GM23338 (cell line): Measurements from ENCODE around the gene HTT-AS. TPM values are rescaled to one million over a fixed set of nuclear protein-coding genes. Genes with fewer than 3 reads are reported as not detected.
A peak's percentile ranks its signal among the peaks of the same experiment; 100 is the strongest.

Experiments
- ATAC-seq: fragments of 200-7000 bp; cut with Tn5 transposase; 3 replicates; pipeline ENCODE4 v1.9.1; 2020
- DNase-seq: peaks from one replicate; pipeline ENCODE4 v3.0.0-alpha.2; 2015; ENCODE audit warnings: low spot score
- H2AFZ ChIP-seq: fragments of 200-600 bp; sonication (generic); 2 replicates; pipeline ENCODE4 v1.8.0; 2016; ENCODE audit warnings: antibody characterized with exemption, mild to moderate bottlenecking, moderate library complexity
- H3F3A ChIP-seq: fragments of 200-600 bp; sonication (generic); replicated peaks from 2 replicates; pipeline ENCODE4 v1.8.0; 2017; ENCODE audit warnings: antibody characterized with exemption, mixed run types, low read depth
- H3K27ac ChIP-seq: fragments of 200-600 bp; sonication (generic); 2 replicates; pipeline ENCODE4 v1.6.1; 2016; ENCODE audit warnings: low read depth
- H3K27me3 ChIP-seq: fragments of 200-600 bp; sonication (generic); 2 replicates; pipeline ENCODE4 v1.8.0; 2016; ENCODE audit warnings: mild to moderate bottlenecking, mixed run types, moderate library complexity; ENCODE audit not compliant: insufficient read depth
- H3K36me3 ChIP-seq: fragments of 200-600 bp; sonication (generic); 2 replicates; pipeline ENCODE4 v1.8.0; 2016; ENCODE audit warnings: mild to moderate bottlenecking; ENCODE audit not compliant: insufficient read depth
- H3K4me1 ChIP-seq: fragments of 200-600 bp; sonication (generic); 2 replicates; pipeline ENCODE4 v1.8.0; 2016; ENCODE audit warnings: mild to moderate bottlenecking, moderate library complexity; ENCODE audit not compliant: insufficient read depth
- H3K4me2 ChIP-seq: fragments of 200-600 bp; sonication (generic); 2 replicates; pipeline ENCODE4 v1.7.1; 2017; ENCODE audit warnings: mixed run types
- H3K4me3 ChIP-seq: fragments of 200-600 bp; sonication (generic); 2 replicates; pipeline ENCODE4 v1.6.1; 2016; ENCODE audit warnings: mixed run types
- H3K79me2 ChIP-seq: fragments of 200-600 bp; sonication (generic); replicated peaks from 2 replicates; pipeline ENCODE4 v1.8.0; 2017; ENCODE audit warnings: mild to moderate bottlenecking; ENCODE audit not compliant: insufficient read depth
- H3K9me2 ChIP-seq: fragments of 200-600 bp; sonication (generic); 2 replicates; pipeline ENCODE4 v1.8.0; 2017; ENCODE audit not compliant: insufficient read depth
- H4K20me1 ChIP-seq: fragments of 200-600 bp; sonication (generic); replicated peaks from 2 replicates; pipeline ENCODE4 v1.8.0; 2017; ENCODE audit warnings: mild to moderate bottlenecking; ENCODE audit not compliant: insufficient read depth
- H3K27ac Mint-ChIP-seq: 2 replicates; pipeline ENCODE4 v1.8.0; 2020; ENCODE audit warnings: inconsistent platforms, mild to moderate bottlenecking, moderate library complexity, mixed read lengths
- H3K27me3 Mint-ChIP-seq: 3 replicates; pipeline ENCODE4 v1.8.0; 2022; ENCODE audit warnings: low read depth, mild to moderate bottlenecking, moderate library complexity, mixed read lengths, inconsistent platforms; ENCODE audit not compliant: insufficient read depth, poor library complexity
- H3K36me3 Mint-ChIP-seq: 3 replicates; pipeline ENCODE4 v1.8.0; 2021; ENCODE audit warnings: low read depth, mild to moderate bottlenecking, inconsistent platforms, moderate library complexity, mixed read lengths
- H3K4me1 Mint-ChIP-seq: 3 replicates; pipeline ENCODE4 v1.8.0; 2020; ENCODE audit warnings: mild to moderate bottlenecking, inconsistent platforms, mixed read lengths
- H3K4me3 Mint-ChIP-seq: 3 replicates; pipeline ENCODE4 v1.8.0; 2021; ENCODE audit warnings: moderate library complexity, mild to moderate bottlenecking, inconsistent platforms, mixed read lengths
- H3K9me3 Mint-ChIP-seq: 3 replicates; pipeline ENCODE4 v1.8.0; 2020; ENCODE audit warnings: moderate library complexity, mild to moderate bottlenecking, inconsistent platforms, mixed read lengths
- CREB1 ChIP-seq: fragments of 250-450 bp; sonication (Bioruptor Pico); IDR thresholded peaks from 2 replicates; pipeline ENCODE4 v1.5.0; 2020; ENCODE audit warnings: low read depth, mild to moderate bottlenecking, moderate library complexity
- EZH2 ChIP-seq: fragments of 200-600 bp; sonication (generic); IDR thresholded peaks from one replicate; pipeline ENCODE4 v1.8.0; 2017; ENCODE audit warnings: antibody characterized with exemption, mild to moderate bottlenecking, low read depth; ENCODE audit not compliant: unreplicated experiment
- EZH2phosphoT487 ChIP-seq: fragments of 200-600 bp; sonication (generic); IDR thresholded peaks from one replicate; pipeline ENCODE4 v1.8.1; 2018; ENCODE audit warnings: antibody characterized with exemption; ENCODE audit not compliant: unreplicated experiment
- JUNB ChIP-seq: IDR thresholded peaks from one replicate; pipeline ENCODE4 v1.6.1; 2016; ENCODE audit warnings: antibody characterized with exemption; ENCODE audit not compliant: unreplicated experiment
- NANOG ChIP-seq: IDR thresholded peaks from 2 replicates; pipeline ENCODE4 v1.6.1; 2016; ENCODE audit warnings: antibody characterized with exemption, borderline replicate concordance
- POLR2AphosphoS5 ChIP-seq: IDR thresholded peaks from 2 replicates; pipeline ENCODE4 v1.6.1; 2016; ENCODE audit warnings: antibody characterized with exemption, low read depth
- STAT1 ChIP-seq: IDR thresholded peaks from one replicate; pipeline ENCODE4 v1.6.1; 2016; ENCODE audit warnings: antibody characterized with exemption; ENCODE audit not compliant: unreplicated experiment
- ZNF114 ChIP-seq: fragments of 250-450 bp; sonication (Bioruptor Pico); IDR thresholded peaks from 2 replicates; pipeline ENCODE4 v1.5.0; 2020; ENCODE audit warnings: mild to moderate bottlenecking, moderate library complexity
- ZNF331 ChIP-seq: fragments of 250-450 bp; sonication (Bioruptor Pico); IDR thresholded peaks from 2 replicates; pipeline ENCODE4 v1.5.0; 2020; ENCODE audit warnings: low read depth, mild to moderate bottlenecking, moderate library complexity
- polyA plus RNA-seq: library from polyadenylated mRNA; unstranded; fragments of >200 nt; fragmentation: Nextera tagmentation; extraction: Ambion mirVana; gene quantifications from 2 replicates; pipeline ENCODE4 v1.2.1, GENCODE V29; 2016
- total RNA-seq: library from RNA; depleted of rRNA; stranded (reverse); fragments of >200 nt; shearing (Covaris generic); gene quantifications from 2 replicates; pipeline ENCODE4 v1.2.3, GENCODE V29; 2014
- TF ChIP-seq, protein P1 (sequence below): IDR thresholded peaks from 2 replicates; pipeline ENCODE4 v1.6.1; 2016; ENCODE audit warnings: antibody characterized with exemption
- TF ChIP-seq, protein P2 (sequence below): IDR thresholded peaks from one replicate; pipeline ENCODE4 v1.6.1; 2018; ENCODE audit warnings: antibody characterized with exemption; ENCODE audit not compliant: unreplicated experiment
- TF ChIP-seq, protein P3 (sequence below): fragments of 250-450 bp; sonication (Bioruptor Pico); IDR thresholded peaks from 2 replicates; pipeline ENCODE4 v1.5.0; 2020; ENCODE audit warnings: mild to moderate bottlenecking, moderate library complexity

HTT-AS gene
- total and polyA plus RNA-seq, 2 experiments from 2014 or later, result not detected

DNA sequence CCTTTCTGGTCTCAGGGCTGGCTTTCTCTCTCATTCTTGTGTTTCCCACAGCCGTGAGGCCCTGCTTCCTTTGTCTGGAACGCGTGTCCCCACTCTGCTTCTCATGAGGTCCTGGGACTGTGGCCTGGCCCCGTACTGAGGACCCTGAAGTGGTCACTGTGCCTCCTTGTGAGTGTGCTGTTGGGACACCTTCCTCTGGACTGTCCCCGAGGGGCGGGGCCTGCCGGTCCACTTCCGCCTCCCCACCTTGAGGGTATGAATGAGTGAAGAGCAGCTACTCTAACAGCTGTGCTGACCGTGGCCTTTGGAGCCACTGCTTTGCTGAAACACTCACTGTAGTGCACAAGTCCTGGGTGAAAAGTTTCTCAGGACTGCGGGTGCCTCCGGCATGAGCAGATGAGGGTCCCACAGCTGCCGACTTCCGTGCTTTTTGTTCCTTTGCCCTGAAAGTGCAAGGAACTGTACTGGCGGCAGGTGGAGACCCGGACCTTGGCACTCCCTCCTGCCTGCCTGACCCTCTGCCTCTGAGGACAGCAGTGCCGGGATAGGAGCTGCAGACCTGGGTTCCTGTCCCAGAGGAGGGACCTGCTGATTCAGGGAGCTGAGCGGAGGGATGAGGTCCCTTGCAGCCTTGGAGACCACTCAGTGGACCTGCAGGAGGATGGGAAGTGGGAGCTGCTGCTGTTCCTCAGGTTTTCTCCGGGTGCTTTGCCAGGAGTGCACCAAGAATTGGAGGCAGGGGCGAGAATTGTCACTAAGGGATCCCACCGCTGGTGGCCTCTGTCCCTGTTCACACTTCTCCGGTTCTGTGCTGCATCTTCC lies 38.0 kb downstream of the HTT-AS start:
- no peak overlapping the region for H3K27ac ChIP-seq
- TF ChIP-seq EZH2, result no peak
- TF ChIP-seq ZNF114 (CRISPR knock-in tag), result no peak
- TF ChIP-seq, protein P1, sequence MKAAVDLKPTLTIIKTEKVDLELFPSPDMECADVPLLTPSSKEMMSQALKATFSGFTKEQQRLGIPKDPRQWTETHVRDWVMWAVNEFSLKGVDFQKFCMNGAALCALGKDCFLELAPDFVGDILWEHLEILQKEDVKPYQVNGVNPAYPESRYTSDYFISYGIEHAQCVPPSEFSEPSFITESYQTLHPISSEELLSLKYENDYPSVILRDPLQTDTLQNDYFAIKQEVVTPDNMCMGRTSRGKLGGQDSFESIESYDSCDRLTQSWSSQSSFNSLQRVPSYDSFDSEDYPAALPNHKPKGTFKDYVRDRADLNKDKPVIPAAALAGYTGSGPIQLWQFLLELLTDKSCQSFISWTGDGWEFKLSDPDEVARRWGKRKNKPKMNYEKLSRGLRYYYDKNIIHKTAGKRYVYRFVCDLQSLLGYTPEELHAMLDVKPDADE, result no peak
- TF ChIP-seq POLR2AphosphoS5, result no peak
- TF ChIP-seq, protein P2, sequence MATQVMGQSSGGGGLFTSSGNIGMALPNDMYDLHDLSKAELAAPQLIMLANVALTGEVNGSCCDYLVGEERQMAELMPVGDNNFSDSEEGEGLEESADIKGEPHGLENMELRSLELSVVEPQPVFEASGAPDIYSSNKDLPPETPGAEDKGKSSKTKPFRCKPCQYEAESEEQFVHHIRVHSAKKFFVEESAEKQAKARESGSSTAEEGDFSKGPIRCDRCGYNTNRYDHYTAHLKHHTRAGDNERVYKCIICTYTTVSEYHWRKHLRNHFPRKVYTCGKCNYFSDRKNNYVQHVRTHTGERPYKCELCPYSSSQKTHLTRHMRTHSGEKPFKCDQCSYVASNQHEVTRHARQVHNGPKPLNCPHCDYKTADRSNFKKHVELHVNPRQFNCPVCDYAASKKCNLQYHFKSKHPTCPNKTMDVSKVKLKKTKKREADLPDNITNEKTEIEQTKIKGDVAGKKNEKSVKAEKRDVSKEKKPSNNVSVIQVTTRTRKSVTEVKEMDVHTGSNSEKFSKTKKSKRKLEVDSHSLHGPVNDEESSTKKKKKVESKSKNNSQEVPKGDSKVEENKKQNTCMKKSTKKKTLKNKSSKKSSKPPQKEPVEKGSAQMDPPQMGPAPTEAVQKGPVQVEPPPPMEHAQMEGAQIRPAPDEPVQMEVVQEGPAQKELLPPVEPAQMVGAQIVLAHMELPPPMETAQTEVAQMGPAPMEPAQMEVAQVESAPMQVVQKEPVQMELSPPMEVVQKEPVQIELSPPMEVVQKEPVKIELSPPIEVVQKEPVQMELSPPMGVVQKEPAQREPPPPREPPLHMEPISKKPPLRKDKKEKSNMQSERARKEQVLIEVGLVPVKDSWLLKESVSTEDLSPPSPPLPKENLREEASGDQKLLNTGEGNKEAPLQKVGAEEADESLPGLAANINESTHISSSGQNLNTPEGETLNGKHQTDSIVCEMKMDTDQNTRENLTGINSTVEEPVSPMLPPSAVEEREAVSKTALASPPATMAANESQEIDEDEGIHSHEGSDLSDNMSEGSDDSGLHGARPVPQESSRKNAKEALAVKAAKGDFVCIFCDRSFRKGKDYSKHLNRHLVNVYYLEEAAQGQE, result no peak
- no peak for TF ChIP-seq STAT1
- no peak for TF ChIP-seq CREB1 (CRISPR knock-in tag)
- TF ChIP-seq ZNF331 (CRISPR knock-in tag), result no peak
- TF ChIP-seq, protein P3, sequence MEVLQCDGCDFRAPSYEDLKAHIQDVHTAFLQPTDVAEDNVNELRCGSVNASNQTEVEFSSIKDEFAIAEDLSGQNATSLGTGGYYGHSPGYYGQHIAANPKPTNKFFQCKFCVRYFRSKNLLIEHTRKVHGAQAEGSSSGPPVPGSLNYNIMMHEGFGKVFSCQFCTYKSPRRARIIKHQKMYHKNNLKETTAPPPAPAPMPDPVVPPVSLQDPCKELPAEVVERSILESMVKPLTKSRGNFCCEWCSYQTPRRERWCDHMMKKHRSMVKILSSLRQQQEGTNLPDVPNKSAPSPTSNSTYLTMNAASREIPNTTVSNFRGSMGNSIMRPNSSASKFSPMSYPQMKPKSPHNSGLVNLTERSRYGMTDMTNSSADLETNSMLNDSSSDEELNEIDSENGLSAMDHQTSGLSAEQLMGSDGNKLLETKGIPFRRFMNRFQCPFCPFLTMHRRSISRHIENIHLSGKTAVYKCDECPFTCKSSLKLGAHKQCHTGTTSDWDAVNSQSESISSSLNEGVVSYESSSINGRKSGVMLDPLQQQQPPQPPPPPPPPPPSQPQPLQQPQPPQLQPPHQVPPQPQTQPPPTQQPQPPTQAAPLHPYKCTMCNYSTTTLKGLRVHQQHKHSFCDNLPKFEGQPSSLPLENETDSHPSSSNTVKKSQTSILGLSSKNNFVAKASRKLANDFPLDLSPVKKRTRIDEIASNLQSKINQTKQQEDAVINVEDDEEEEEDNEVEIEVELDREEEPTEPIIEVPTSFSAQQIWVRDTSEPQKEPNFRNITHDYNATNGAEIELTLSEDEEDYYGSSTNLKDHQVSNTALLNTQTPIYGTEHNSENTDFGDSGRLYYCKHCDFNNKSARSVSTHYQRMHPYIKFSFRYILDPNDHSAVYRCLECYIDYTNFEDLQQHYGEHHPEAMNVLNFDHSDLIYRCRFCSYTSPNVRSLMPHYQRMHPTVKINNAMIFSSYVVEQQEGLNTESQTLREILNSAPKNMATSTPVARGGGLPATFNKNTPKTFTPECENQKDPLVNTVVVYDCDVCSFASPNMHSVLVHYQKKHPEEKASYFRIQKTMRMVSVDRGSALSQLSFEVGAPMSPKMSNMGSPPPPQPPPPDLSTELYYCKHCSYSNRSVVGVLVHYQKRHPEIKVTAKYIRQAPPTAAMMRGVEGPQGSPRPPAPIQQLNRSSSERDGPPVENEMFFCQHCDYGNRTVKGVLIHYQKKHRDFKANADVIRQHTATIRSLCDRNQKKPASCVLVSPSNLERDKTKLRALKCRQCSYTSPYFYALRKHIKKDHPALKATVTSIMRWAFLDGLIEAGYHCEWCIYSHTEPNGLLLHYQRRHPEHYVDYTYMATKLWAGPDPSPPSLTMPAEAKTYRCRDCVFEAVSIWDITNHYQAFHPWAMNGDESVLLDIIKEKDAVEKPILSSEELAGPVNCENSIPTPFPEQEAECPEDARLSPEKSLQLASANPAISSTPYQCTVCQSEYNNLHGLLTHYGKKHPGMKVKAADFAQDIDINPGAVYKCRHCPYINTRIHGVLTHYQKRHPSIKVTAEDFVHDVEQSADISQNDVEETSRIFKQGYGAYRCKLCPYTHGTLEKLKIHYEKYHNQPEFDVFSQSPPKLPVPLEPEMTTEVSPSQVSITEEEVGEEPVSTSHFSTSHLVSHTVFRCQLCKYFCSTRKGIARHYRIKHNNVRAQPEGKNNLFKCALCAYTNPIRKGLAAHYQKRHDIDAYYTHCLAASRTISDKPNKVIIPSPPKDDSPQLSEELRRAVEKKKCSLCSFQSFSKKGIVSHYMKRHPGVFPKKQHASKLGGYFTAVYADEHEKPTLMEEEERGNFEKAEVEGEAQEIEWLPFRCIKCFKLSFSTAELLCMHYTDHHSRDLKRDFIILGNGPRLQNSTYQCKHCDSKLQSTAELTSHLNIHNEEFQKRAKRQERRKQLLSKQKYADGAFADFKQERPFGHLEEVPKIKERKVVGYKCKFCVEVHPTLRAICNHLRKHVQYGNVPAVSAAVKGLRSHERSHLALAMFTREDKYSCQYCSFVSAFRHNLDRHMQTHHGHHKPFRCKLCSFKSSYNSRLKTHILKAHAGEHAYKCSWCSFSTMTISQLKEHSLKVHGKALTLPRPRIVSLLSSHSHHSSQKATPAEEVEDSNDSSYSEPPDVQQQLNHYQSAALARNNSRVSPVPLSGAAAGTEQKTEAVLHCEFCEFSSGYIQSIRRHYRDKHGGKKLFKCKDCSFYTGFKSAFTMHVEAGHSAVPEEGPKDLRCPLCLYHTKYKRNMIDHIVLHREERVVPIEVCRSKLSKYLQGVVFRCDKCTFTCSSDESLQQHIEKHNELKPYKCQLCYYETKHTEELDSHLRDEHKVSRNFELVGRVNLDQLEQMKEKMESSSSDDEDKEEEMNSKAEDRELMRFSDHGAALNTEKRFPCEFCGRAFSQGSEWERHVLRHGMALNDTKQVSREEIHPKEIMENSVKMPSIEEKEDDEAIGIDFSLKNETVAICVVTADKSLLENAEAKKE, result no peak
- no peak for TF ChIP-seq EZH2phosphoT487
- TF ChIP-seq NANOG, result no peak
- no peak for TF ChIP-seq JUNB
- H3K27me3 ChIP-seq, result no peaks in the 10 kb centered on the region
- no peaks in the 10 kb centered on the region for H3K36me3 Mint-ChIP-seq
- no peaks in the 10 kb centered on the region for H3F3A ChIP-seq
- H3K4me2 ChIP-seq, result no peak overlapping the region
- no peaks in the 10 kb centered on the region for H3K36me3 ChIP-seq
- H2AFZ ChIP-seq, result no peak overlapping the region
- peaks cover 22% of the 10 kb centered on the region for H3K27me3 Mint-ChIP-seq
- ATAC-seq (no peak), DNase-seq (no peak)
- 0 out of 2 replicates have a peak overlapping the region, but pooled peaks have one; percentile 34 for H3K27ac Mint-ChIP-seq
- H3K4me1 ChIP-seq, result no peaks in the 10 kb centered on the region
- H3K4me3 Mint-ChIP-seq, result no peak overlapping the region
- H3K9me3 Mint-ChIP-seq, result no peaks in the 10 kb centered on the region
- H4K20me1 ChIP-seq, result no peaks in the 10 kb centered on the region
- H3K4me1 Mint-ChIP-seq, result no peaks in the 10 kb centered on the region
- H3K79me2 ChIP-seq, result no peaks in the 10 kb centered on the region
- H3K4me3 ChIP-seq, result no peak overlapping the region
- H3K9me2 ChIP-seq, result no peaks in the 10 kb centered on the region
